Mesenchymal stem cell (in vitro differentiated cells and primary cell): ENCODE results near the gene IGF1R.

Source experiments
- DNase-seq: peaks from one replicate; pipeline ENCODE4 v3.0.0-alpha.2; 2013
- H2AFZ ChIP-seq: one replicate; pipeline ENCODE4 v1.6.1; 2013; ENCODE audit warnings: low read depth, mild to moderate bottlenecking, control low read depth, inconsistent platforms, low read length, moderate library complexity
- H2AK5ac ChIP-seq: 2 replicates; pipeline ENCODE4 v1.6.1; 2013; ENCODE audit warnings: low read length, moderate library complexity, mild to moderate bottlenecking, inconsistent platforms; ENCODE audit not compliant: severe bottlenecking
- H2BK120ac ChIP-seq: one replicate; pipeline ENCODE4 v1.6.1; 2013; ENCODE audit warnings: low read depth, mild to moderate bottlenecking, inconsistent platforms, low read length, moderate library complexity
- H2BK12ac ChIP-seq, 2 experiments: one replicate each; pipeline ENCODE4 v1.6.1; 2013; ENCODE audit warnings: inconsistent platforms in 2 of 2, low read length in 2 of 2, mild to moderate bottlenecking in 2 of 2, moderate library complexity in 2 of 2, control low read depth in 1 of 2
- H2BK15ac ChIP-seq: one replicate; pipeline ENCODE4 v1.6.1; 2013; ENCODE audit warnings: mild to moderate bottlenecking, low read depth, inconsistent platforms; ENCODE audit not compliant: poor library complexity, severe bottlenecking
- H2BK5ac ChIP-seq: 2 replicates; pipeline ENCODE4 v1.6.1; 2013; ENCODE audit warnings: low read depth, mild to moderate bottlenecking, low read length, control low read depth, inconsistent platforms; ENCODE audit not compliant: poor library complexity, severe bottlenecking
- H3K14ac ChIP-seq, 2 experiments: one replicate each; pipeline ENCODE4 v1.6.1; 2013; ENCODE audit warnings: inconsistent platforms in 2 of 2, low read length in 2 of 2, control low read depth in 1 of 2, mild to moderate bottlenecking in 1 of 2, moderate library complexity in 1 of 2
- H3K18ac ChIP-seq, 2 experiments: one replicate each; pipeline ENCODE4 v1.6.1; 2013; ENCODE audit warnings: inconsistent platforms in 2 of 2, low read length in 2 of 2, control low read depth in 1 of 2, low read depth in 1 of 2, mild to moderate bottlenecking in 1 of 2
- H3K23ac ChIP-seq, 2 experiments: one replicate each; pipeline ENCODE4 v1.6.1; 2013; ENCODE audit warnings: inconsistent platforms in 2 of 2, low read length in 2 of 2, mild to moderate bottlenecking in 2 of 2, moderate library complexity in 2 of 2, control low read depth in 1 of 2
- H3K27ac ChIP-seq: 2 replicates; pipeline ENCODE4 v1.5.1; 2013; ENCODE audit warnings: mild to moderate bottlenecking, moderate library complexity, low read length, control low read depth, inconsistent platforms; ENCODE audit not compliant: poor library complexity, severe bottlenecking
- H3K27me3 ChIP-seq, 2 experiments: 2 replicates each; pipeline versions ENCODE4 v1.6.1 to v1.7.0; 2013; ENCODE audit warnings: low read length in 2 of 2, mild to moderate bottlenecking in 2 of 2, moderate library complexity in 2 of 2, control low read depth in 1 of 2, inconsistent platforms in 1 of 2; ENCODE audit not compliant: control insufficient read depth in 1 of 2, insufficient read depth in 1 of 2
- H3K36me3 ChIP-seq, 2 experiments: 2 replicates each; pipeline versions ENCODE4 v1.6.1 to v1.7.0; 2013; ENCODE audit warnings: low read length in 2 of 2, control low read depth in 1 of 2, inconsistent platforms in 1 of 2, low read depth in 1 of 2, mild to moderate bottlenecking in 1 of 2; ENCODE audit not compliant: insufficient read depth in 2 of 2, control insufficient read depth in 1 of 2
- H3K4ac ChIP-seq, 2 experiments: one replicate each; pipeline ENCODE4 v1.6.1; 2013; ENCODE audit warnings: inconsistent platforms in 2 of 2, low read length in 2 of 2, mild to moderate bottlenecking in 2 of 2, moderate library complexity in 2 of 2, control low read depth in 1 of 2, low read depth in 1 of 2
- H3K4me1 ChIP-seq: 2 replicates; pipeline ENCODE4 v1.6.1; 2013; ENCODE audit warnings: low read depth, low read length, control low read depth; ENCODE audit not compliant: control insufficient read depth, insufficient read depth
- H3K4me2 ChIP-seq: 2 replicates; pipeline ENCODE4 v1.6.1; 2013; ENCODE audit warnings: low read length, mild to moderate bottlenecking, inconsistent platforms; ENCODE audit not compliant: poor library complexity, severe bottlenecking
- H3K4me3 ChIP-seq, 2 experiments: 2 replicates each; pipeline versions ENCODE4 v1.5.1 to v1.7.0; 2013; ENCODE audit warnings: low read length in 2 of 2, mild to moderate bottlenecking in 2 of 2, control low read depth in 1 of 2, low read depth in 1 of 2; ENCODE audit not compliant: insufficient read depth in 1 of 2
- H3K79me1 ChIP-seq: replicated peaks from 2 replicates; pipeline ENCODE4 v1.6.1; 2013; ENCODE audit warnings: mild to moderate bottlenecking, control low read depth, low read length, inconsistent platforms; ENCODE audit not compliant: poor library complexity, severe bottlenecking
- H3K9ac ChIP-seq: 2 replicates; pipeline ENCODE4 v1.7.0; 2013; ENCODE audit warnings: mild to moderate bottlenecking, low read length, moderate library complexity
- H3K9me3 ChIP-seq: 2 replicates; pipeline ENCODE4 v1.7.0; 2013; ENCODE audit warnings: mild to moderate bottlenecking, low read length; ENCODE audit not compliant: control insufficient read depth
- H4K8ac ChIP-seq: one replicate; pipeline ENCODE4 v1.6.1; 2013; ENCODE audit warnings: inconsistent platforms, mild to moderate bottlenecking, low read length, moderate library complexity
- H4K91ac ChIP-seq: one replicate; pipeline ENCODE4 v1.6.1; 2013; ENCODE audit warnings: mild to moderate bottlenecking, low read length, inconsistent platforms
- WGBS: methylation state at CpG from one replicate; pipeline ENCODE4 v1.1.7; 2013; ENCODE audit warnings: mixed read lengths; 5-methylcytosine and 5-hydroxymethylcytosine counted together

Gene IGF1R

DNA sequence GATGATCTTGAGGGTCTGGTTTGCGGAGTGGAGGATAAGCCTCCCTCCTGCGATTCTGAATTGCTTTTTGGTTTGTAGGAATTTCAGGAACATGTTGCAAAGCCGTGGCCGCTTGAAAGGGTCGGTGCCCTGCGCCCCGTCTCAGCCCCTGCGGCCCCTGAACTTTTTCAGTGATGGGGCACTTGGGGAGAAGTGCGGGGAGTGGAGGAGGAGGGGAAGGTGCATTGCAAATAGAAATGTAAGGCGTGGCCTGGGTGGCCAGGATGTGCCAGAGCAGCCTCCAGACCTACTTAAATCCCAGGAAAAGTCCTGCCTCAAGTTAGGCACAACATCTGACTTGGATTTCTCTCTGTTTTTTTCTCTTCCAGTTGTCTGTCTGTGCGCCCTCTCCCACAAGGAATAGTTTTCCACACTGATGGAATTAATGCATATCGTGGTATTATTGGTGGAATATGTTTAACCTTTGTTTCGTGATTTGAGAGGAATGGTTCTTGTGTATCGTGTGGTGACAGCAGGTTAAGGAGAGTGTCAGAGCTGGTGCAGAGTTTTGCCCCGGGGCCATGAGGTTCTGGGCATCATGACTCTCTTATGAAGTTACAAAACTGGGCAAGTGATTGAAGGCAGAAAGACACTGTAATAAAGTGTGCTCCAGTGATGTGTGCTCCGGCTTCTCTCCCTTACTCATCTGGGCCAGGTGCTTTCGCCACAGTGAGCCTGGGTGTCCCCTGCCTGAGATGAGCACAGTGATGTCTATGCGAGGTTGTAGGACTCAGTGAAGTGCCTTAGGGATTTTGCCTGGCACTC is 205.5 kb downstream of the IGF1R start:
- H3K79me1 ChIP-seq = peaks cover 13% of the 10 kb centered on the region
- no peak overlapping the region for H2BK5ac ChIP-seq
- peak overlapping the region; percentile 5 for H4K91ac ChIP-seq
- peak overlapping the region; percentile 36 for H2AFZ ChIP-seq
- H4K8ac ChIP-seq = peak overlapping the region; percentile 10
- no peaks in the 10 kb centered on the region for H3K9me3 ChIP-seq
- H3K36me3 ChIP-seq = no peaks in the 10 kb centered on the region
- no peak overlapping the region for H2BK15ac ChIP-seq
- peak overlapping the region in 1 of 2 experiments; percentile 94 for H2BK12ac ChIP-seq
- H3K14ac ChIP-seq = no peak overlapping the region
- H3K18ac ChIP-seq = peak overlapping the region; percentile 14 to 78
- H3K27me3 ChIP-seq = no peaks in the 10 kb centered on the region
- peak overlapping the region; percentile 51 for H3K27ac ChIP-seq
- peak overlapping the region; percentile 78 for H3K4me2 ChIP-seq
- 47% methylated on average over 17 of the region's 18 CpGs for WGBS
- H2AK5ac ChIP-seq = peak overlapping the region; percentile 57
- DNase-seq = no peak
- H3K23ac ChIP-seq = peak overlapping the region in 1 of 2 experiments; percentile 87
- peak overlapping the region; percentile 90 for H3K9ac ChIP-seq
- peak overlapping the region; percentile 7 to 94 for H3K4me3 ChIP-seq
- no peak overlapping the region for H2BK120ac ChIP-seq
- H3K4me1 ChIP-seq = peaks cover 34% of the 10 kb centered on the region
- peak overlapping the region; percentile 10 to 89 for H3K4ac ChIP-seq

DNA sequence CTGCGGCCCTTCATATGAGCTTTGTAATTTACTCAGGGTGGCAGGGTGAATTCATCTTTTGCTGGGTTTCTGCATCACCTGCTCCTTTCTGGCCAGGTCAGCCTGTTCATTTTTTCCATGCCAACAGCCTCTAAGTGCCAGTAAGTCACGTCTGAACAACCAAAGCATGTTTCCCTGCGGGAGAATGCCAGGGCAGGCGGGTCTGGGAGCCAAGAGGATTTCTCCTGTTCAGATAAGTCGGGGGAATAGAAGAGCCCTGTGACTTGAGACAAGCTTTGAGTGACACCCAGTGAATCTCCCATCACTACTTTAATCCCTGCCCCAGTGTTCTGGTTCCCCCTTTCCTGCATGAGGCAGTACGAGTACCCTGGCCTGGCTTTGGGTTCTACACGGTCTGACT is 206.2 kb downstream of the IGF1R start:
- Histone ChIP-seq H3K18ac (peak overlapping the region in 1 of 2 experiments; percentile 71), H3K23ac (peak overlapping the region in 1 of 2 experiments; percentile 87), H3K4me2 (no peak overlapping the region), H3K27ac (peak overlapping the region; percentile 51), H3K4ac (peak overlapping the region in 1 of 2 experiments; percentile 89), H2AFZ (no peak overlapping the region), H3K27me3 (no peaks in the 10 kb centered on the region), H3K79me1 (peaks cover 16% of the 10 kb centered on the region), H4K91ac (no peak overlapping the region), H2BK12ac (peak overlapping the region in 1 of 2 experiments; percentile 94), H3K4me3 (no peak overlapping the region), H2AK5ac (peak overlapping the region; percentile 29), H2BK120ac (no peak overlapping the region), H3K36me3 (no peaks in the 10 kb centered on the region), H4K8ac (no peak overlapping the region), H2BK15ac (no peak overlapping the region), H3K9ac (peak overlapping the region; percentile 90), H3K4me1 (peaks cover 34% of the 10 kb centered on the region), H3K14ac (peak overlapping the region in 1 of 2 experiments; percentile 37), H3K9me3 (no peaks in the 10 kb centered on the region), H2BK5ac (no peak overlapping the region)
- WGBS = 94% methylated on average over 7 of the region's 7 CpGs
- no peak for DNase-seq

GRCh38 chr15:98855067-98855814 is 206.9 kb downstream of the IGF1R start:
- Histone ChIP-seq H4K91ac (peak overlapping the region; percentile 35), H3K9me3 (no peaks in the 10 kb centered on the region), H3K4me1 (peaks cover 32% of the 10 kb centered on the region), H2AFZ (no peak overlapping the region), H3K9ac (no peak overlapping the region), H2AK5ac (peak overlapping the region; percentile 14), H3K18ac (peak overlapping the region in 1 of 2 experiments; percentile 50), H2BK120ac (no peak overlapping the region), H2BK12ac (peak overlapping the region in 1 of 2 experiments; percentile 94), H2BK5ac (no peak overlapping the region), H3K4me2 (no peak overlapping the region), H4K8ac (peak overlapping the region; percentile 0), H3K36me3 (no peaks in the 10 kb centered on the region), H3K4ac (peak overlapping the region; percentile 1 to 7), H3K27me3 (no peaks in the 10 kb centered on the region), H3K23ac (no peak overlapping the region), H2BK15ac (no peak overlapping the region), H3K4me3 (no peak overlapping the region), H3K27ac (peak overlapping the region; percentile 75), H3K14ac (no peak overlapping the region), H3K79me1 (peaks cover 15% of the 10 kb centered on the region)
- WGBS = 93% methylated on average over 10 of the region's 10 CpGs
- no peak for DNase-seq
